ENCODE measurements around the gene CATSPER3.

The CATSPER3 gene

DNA sequence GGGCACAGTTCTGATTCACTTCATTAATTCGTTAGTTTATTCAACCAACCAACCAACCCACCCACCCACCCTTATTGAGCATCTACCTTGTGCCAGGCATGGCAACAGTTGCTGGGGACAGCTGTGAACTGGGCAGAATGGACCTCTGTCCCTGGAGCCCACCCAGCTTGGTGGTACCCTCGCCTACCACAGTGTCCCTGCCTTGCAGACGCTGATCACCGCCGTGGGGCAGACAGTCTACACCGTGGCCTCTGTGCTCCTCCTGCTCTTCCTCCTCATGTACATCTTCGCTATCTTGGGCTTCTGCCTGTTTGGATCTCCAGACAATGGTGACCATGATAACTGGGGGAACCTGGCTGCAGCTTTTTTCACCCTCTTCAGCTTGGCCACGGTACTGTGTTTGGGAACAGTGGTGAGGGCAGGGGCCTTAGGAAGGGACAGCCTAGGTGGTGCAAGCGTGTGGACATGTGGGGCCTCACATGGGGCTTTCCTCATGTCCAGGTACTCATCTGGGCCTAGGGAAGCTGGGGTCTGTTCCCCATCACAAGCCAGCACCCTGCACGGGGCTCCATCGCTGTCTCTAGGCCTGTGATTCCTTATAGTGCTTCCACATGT is 40.1 kb downstream of the CATSPER3 start:
- TF ChIP-seq, protein P1, sequence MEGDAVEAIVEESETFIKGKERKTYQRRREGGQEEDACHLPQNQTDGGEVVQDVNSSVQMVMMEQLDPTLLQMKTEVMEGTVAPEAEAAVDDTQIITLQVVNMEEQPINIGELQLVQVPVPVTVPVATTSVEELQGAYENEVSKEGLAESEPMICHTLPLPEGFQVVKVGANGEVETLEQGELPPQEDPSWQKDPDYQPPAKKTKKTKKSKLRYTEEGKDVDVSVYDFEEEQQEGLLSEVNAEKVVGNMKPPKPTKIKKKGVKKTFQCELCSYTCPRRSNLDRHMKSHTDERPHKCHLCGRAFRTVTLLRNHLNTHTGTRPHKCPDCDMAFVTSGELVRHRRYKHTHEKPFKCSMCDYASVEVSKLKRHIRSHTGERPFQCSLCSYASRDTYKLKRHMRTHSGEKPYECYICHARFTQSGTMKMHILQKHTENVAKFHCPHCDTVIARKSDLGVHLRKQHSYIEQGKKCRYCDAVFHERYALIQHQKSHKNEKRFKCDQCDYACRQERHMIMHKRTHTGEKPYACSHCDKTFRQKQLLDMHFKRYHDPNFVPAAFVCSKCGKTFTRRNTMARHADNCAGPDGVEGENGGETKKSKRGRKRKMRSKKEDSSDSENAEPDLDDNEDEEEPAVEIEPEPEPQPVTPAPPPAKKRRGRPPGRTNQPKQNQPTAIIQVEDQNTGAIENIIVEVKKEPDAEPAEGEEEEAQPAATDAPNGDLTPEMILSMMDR (conservative IDR thresholded peaks at IDR 0.05) = no peak
- no peak overlapping the region for H3K27ac ChIP-seq

DNA sequence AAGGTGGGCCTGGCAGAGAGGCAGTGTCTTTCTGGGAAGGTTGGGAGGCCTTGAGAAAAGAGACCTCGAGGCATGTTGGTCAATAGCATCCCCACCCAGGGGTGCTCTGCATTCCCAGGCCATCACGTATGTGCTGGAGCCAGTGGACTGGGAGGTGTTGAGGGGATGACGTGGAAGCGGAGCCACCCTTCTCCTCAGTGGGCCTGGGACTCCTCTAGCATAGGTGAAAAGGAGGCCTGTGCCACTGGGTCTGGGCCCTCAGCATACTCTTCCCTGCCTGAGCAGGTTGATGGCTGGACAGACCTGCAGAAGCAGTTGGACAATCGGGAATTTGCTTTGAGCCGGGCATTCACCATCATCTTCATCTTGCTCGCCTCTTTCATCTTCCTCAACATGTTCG is 40.8 kb downstream of the CATSPER3 start:
- TF ChIP-seq, protein P1 (conservative IDR thresholded peaks at IDR 0.05) = no peak
- H3K27ac ChIP-seq = no peak overlapping the region

DNA sequence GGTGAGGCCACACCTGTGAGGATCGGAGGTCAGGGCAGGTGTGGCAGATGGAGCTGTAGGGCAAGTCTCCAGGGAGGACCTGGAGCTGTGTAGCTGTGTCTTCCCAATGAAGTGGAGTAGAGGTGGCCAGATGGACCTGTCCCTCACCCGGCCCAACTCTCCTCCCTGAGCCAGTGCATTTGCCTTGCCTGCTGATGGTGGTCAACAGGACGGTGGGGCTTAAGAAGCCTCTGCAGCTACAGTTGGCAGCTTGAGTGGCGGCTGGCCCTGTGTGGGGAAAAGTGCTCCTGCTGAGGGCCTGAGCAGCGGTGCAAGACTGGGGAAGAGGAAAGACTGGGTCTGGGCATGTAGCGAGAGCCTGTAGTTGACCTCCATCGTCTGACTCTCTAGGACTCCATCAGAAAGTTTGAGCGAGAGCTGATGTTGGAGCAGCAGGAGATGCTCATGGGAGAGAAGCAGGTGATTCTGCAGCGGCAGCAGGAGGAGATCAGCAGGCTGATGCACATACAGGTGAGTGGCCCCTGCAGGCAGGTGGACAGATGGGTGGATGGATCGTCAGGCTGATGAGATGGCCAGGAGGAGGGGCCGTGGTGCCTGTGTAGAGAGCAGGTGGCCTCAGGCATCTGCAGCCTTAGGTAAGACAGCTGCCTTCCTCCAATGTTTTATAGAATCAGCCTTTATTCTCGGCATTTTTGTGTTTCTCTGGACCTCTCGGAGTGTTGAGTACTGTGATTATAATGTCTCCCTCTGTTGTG is 41.5 kb downstream of the CATSPER3 start:
- TF ChIP-seq, protein P1 (conservative IDR thresholded peaks at IDR 0.05) = no peak

DNA sequence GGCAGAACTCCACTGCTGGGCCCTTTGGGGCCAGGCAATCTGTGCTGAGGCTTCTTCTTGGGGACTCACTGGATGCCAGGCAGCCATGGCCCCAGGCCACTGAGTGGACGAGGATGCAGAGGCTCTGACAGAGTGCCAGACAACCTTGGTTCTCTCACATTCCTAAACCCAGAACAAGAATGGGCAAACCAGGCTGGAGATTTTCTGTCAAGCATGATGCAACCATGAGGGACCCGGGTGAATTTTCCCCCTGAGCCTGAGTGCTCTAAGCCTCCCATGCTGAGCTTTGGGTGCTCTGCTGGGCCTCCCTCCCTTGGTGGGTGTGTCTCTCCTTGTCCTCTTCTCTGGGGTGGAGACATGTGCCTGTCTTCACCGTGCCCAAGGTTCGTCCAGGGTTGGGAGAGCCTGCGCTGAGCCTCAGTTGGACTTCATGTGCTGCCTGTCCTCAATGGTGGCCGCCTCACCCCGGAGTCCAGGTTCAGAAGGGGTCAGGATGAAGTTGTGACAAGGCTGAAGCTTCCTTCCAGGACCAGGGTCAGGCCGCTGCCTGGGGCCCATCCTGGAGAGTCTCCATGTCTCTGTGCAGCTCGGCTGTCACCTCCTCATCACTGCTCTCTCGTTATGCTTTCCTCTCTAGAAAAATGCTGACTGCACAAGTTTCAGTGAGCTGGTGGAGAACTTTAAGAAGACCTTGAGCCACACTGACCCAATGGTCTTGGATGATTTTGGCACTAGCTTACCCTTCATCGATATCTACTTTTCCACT is 42.2 kb downstream of the CATSPER3 start:
- no peak overlapping the region for H3K27ac ChIP-seq
- TF ChIP-seq, protein P1 (conservative IDR thresholded peaks at IDR 0.05) = no peak

More for the DNA sequence above, 41.5 kb downstream of the CATSPER3 start:
- no peak overlapping the region for H3K27ac ChIP-seq

DNA sequence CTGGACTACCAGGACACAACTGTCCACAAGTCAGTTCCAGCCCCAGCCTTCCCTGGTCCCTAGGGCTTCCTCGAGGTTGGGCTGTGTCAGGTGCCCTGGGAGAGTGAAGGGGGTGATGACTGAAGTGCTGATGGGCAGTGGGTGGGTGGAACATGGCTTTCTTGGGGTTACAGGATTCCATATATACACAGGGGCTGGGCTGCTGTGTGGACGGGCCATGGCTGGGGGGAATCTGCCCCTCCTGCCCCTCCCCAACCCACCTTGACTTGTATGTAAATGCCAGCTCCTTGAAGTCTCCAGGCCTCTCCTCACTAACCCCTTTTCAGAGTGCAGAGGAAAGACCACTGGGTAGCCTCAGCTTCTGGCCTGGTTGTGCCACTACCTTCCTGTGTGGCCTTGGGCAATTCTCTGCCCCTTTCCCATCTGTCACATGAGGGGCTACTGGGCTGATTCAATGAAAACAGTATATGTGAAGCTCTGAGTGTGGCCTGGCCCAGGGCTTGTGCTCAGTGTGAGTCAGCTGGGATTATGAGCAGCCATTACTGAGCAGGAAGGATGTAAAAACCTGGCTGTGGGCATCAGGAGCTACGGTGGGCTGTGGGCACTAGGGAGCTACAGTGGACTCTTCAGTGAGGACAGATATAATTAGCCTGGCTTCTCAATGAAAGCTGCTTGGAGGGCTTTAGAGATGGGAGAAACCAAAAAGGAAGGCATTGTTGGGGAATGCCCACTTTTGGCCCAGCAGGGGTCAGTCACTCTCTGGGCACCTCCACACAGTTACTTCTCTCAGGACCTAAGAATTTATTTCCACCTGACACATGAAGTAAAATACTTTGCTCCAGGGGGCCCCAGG is 43.0 kb downstream of the CATSPER3 start:
- TF ChIP-seq, protein P1 (conservative IDR thresholded peaks at IDR 0.05) = no peak

DNA sequence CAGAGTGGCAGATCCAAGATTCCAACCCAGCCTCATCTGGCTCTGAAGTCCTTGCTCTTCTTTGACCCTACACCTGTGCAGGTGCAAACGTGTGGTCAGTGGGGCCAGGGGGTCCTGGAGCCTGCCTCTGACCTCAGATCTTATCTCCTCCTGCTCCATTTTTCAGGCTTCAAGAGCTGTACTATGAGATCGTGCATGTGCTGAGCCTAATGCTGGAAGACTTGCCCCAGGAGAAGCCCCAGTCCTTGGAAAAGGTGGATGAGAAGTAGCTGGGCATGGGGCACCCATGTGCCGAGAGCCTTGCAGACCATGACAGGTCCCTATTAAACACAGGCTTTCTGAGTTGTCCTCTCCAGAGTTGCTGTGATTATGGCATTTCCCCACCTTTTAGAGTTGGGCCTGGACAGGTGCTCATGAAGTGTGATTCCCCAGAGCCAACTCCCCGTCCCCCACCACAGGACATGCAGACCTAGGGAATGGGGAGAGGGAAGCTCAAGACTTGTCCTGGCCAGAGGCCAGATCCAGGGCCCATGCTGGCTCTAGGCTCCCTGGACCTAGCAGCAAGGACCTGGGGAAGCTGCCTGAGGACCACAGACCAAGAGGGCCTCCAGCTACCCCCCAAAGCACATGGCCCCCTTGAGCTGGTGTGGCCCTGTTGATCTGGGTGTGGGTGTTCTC is 43.8 kb downstream of the CATSPER3 start:
- TF ChIP-seq, protein P1 (conservative IDR thresholded peaks at IDR 0.05) = no peak
- no peak overlapping the region for H3K27ac ChIP-seq

More for the DNA sequence above, 43.0 kb downstream of the CATSPER3 start:
- no peak overlapping the region for H3K27ac ChIP-seq
